ENCODE measurements around the gene ATP2C2.

DNA sequence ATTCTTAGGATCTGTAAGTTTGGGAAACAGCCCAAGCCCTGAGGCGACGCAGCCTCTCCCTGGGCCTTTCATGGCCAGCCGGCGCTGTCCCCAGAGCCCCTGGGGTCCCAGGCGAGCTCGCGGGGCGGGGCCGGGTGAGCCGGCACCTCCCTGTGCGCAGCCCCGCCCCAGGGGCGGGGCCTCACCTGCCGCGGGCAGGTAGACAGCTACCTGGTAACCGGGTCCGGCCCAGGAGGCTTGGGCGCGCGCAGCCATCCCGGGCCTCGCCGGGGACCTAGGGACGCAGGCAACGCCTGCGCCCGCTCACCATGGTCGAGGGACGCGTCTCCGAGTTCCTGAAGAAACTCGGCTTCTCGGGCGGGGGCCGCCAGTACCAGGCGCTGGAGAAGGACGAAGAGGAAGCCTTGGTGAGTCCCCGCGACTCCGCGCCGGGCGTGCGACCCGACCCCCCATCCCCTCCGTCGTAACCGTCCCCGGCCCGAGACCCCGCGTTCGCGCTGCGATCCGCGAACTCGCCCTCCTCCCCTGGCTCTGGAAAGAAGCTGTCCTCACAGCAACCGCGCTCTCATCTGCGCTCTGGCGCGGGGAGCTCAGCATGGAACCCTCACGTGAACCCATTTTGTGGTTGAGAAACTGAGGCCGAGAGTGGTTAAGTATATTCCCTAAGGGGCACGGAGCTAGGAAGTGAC lies at the start of gene ATP2C2:
- TF ChIP-seq, protein P1, sequence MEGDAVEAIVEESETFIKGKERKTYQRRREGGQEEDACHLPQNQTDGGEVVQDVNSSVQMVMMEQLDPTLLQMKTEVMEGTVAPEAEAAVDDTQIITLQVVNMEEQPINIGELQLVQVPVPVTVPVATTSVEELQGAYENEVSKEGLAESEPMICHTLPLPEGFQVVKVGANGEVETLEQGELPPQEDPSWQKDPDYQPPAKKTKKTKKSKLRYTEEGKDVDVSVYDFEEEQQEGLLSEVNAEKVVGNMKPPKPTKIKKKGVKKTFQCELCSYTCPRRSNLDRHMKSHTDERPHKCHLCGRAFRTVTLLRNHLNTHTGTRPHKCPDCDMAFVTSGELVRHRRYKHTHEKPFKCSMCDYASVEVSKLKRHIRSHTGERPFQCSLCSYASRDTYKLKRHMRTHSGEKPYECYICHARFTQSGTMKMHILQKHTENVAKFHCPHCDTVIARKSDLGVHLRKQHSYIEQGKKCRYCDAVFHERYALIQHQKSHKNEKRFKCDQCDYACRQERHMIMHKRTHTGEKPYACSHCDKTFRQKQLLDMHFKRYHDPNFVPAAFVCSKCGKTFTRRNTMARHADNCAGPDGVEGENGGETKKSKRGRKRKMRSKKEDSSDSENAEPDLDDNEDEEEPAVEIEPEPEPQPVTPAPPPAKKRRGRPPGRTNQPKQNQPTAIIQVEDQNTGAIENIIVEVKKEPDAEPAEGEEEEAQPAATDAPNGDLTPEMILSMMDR (conservative IDR thresholded peaks at IDR 0.05; ENCODE audit: low read depth, low read length): no peak
- TF ChIP-seq EZH2phosphoT487 (IDR thresholded peaks at IDR 0.05; ENCODE audit: borderline replicate concordance, low read length) (no peak), EZH2 (IDR thresholded peaks at IDR 0.05; ENCODE audit: low read length, unreplicated experiment) (no peak)
